Testis (tissue), 5 donors: Measurements from ENCODE around the gene MARCOL. TPM values are rescaled to one million over a fixed set of nuclear protein-coding genes. Genes with fewer than 3 reads are reported as not detected.

Experiments used
- DNase-seq: peaks from one replicate; pipeline ENCODE4 v3.0.0-alpha.2; 2019
- H3K27ac ChIP-seq, 2 donors: fragments of 200-600 bp; sonication (generic); one replicate each; pipeline ENCODE4 v1.5.1; 2019
- H3K27me3 ChIP-seq: fragments of 200-600 bp; sonication (generic); one replicate; pipeline ENCODE4 v1.5.1; 2019
- H3K36me3 ChIP-seq: fragments of 200-600 bp; sonication (generic); one replicate; pipeline ENCODE4 v1.5.1; 2017; ENCODE audit warnings: low read depth; ENCODE audit errors: missing control alignments
- H3K4me1 ChIP-seq: fragments of 200-600 bp; sonication (generic); one replicate; pipeline ENCODE4 v1.5.1; 2019
- H3K4me3 ChIP-seq, 2 donors: fragments of 200-600 bp; sonication (generic); one replicate each; pipeline ENCODE4 v1.5.1; 2017 to 2019
- H3K9me3 ChIP-seq: fragments of 200-600 bp; sonication (generic); one replicate; pipeline ENCODE4 v1.5.1; 2017
- POLR2A ChIP-seq: fragments of 450-650 bp; IDR thresholded peaks from one replicate; pipeline ENCODE4 v1.6.1; 2017; ENCODE audit warnings: antibody characterized with exemption, mild to moderate bottlenecking, moderate library complexity
- WGBS, 2 donors: methylation state at CpG; one replicate each; pipeline ENCODE4 v1.1.5; 2018; 5-methylcytosine and 5-hydroxymethylcytosine counted together
- intact Hi-C: fragments of 100-400 bp; cut with DNase I; formaldehyde crosslinking; loops from one replicate; pipeline ENCODE4 v1.15.1; 2023; ENCODE audit warnings: low total_unique reads
- long read RNA-seq, 2 donors: transcript quantifications; one replicate each; lab custom pipeline, GENCODE V29; 2026
- polyA plus RNA-seq: library from polyadenylated mRNA; stranded (reverse); fragments of 350-450 nt; fragmentation: Illumina TruSeq; extraction: RNeasy Lipid Tissue Mini Kit (QIAGEN cat#74804); gene quantifications from one replicate; pipeline ENCODE4 v1.2.3, GENCODE V29; 2014; ENCODE audit warnings: low read depth, low replicate concordance; ENCODE audit not compliant: insufficient read depth
- total RNA-seq, 2 donors: library from RNA; depleted of rRNA; stranded (reverse); fragments of >200 nt; gene quantifications; one replicate each; pipeline ENCODE4 v1.2.3, GENCODE V29; 2016
- TF ChIP-seq, protein P1 (sequence below), 3 experiments: fragments of 450-650 bp in 2 of 3; fragments of 200-600 bp in 1 of 3; sonication (generic) in 1 of 3; IDR thresholded peaks; one replicate each; pipeline ENCODE4 v1.5.1; 2016 to 2019; ENCODE audit warnings: antibody characterized with exemption in 3 of 3, mild to moderate bottlenecking in 2 of 3, moderate library complexity in 1 of 3

Gene MARCOL, protein sequence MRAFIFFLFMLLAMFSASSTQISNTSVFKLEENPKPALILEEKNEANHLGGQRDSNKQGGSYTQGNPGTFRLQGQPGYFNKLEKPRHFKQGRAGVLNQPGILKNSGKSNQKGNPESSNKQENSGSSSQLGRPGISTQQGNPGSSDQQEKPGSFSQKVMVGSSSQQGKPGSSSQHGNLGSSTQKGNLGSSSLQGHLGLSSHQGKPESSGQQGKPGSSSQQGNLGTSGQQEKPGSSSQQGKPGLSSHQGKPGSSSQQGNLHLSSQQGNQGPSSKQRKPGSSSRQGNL
- total RNA-seq (not detected), polyA plus RNA-seq (not detected)
- long read RNA-seq, donor 1, result 0 reads
- long read RNA-seq, donor 2, result 0 reads

GRCh38 chr5:148238418-148238794, at the start of gene MARCOL:
Gene MARCOL, plus strand, starts transcription at chr5:148238525. Its CDS starts 73 bp downstream, at chr5:148238598.
- no peak within 1 kb of the TSS for H3K4me3 ChIP-seq
- no peak for DNase-seq
- H3K27ac ChIP-seq, result no peak within 1 kb of the TSS
- H3K27me3 ChIP-seq, result no peaks in the 10 kb centered on the region
- H3K9me3 ChIP-seq, result no peaks in the 10 kb centered on the region
- intact Hi-C loops, result no loop called here
- H3K4me1 ChIP-seq, result no peaks in the 10 kb centered on the region
- WGBS, 2 donors, result 47 to 60% methylated on average over 2 of the region's 2 CpGs
- H3K36me3 ChIP-seq, result no peaks in the 10 kb centered on the region
- TF ChIP-seq POLR2A, result no peak
- TF ChIP-seq, protein P1, sequence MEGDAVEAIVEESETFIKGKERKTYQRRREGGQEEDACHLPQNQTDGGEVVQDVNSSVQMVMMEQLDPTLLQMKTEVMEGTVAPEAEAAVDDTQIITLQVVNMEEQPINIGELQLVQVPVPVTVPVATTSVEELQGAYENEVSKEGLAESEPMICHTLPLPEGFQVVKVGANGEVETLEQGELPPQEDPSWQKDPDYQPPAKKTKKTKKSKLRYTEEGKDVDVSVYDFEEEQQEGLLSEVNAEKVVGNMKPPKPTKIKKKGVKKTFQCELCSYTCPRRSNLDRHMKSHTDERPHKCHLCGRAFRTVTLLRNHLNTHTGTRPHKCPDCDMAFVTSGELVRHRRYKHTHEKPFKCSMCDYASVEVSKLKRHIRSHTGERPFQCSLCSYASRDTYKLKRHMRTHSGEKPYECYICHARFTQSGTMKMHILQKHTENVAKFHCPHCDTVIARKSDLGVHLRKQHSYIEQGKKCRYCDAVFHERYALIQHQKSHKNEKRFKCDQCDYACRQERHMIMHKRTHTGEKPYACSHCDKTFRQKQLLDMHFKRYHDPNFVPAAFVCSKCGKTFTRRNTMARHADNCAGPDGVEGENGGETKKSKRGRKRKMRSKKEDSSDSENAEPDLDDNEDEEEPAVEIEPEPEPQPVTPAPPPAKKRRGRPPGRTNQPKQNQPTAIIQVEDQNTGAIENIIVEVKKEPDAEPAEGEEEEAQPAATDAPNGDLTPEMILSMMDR (IDR thresholded peaks at IDR 0.05), result no peak

DNA sequence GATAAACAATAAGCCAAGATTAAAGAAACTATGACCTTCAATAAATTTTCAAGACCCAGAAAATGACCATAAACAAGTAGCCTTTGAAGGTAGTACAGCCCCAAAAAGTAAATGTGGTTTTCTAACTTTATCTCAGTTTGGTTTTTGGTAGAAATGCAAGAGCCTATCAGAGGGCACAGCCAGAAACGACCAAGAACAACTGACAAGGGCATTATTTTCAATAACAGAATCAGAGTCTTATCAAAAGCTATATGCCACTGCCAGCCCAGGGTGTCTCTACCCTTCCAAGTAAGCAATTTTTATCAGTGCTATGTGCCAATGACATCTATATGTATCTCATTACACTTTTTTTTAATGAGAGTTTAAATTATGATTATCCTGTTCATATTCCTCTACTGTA, 47.3 kb upstream of the MARCOL start:
- Histone ChIP-seq H3K4me3 (no peak overlapping the region), H3K9me3 (no peaks in the 10 kb centered on the region), H3K36me3 (no peaks in the 10 kb centered on the region), H3K27me3 (no peaks in the 10 kb centered on the region), H3K4me1 (no peaks in the 10 kb centered on the region), H3K27ac (no peak overlapping the region)
- intact Hi-C loops, result no loop called here
- no peak for DNase-seq
- no peak for TF ChIP-seq POLR2A
- TF ChIP-seq, protein P1 (IDR thresholded peaks at IDR 0.05), result no peak
- 21 to 37% methylated on average over 1 of the region's 1 CpG for WGBS, 2 donors

GRCh38 chr5:148193202-148193601, 45.1 kb upstream of the MARCOL start:
- H3K27ac ChIP-seq, result no peak overlapping the region

DNA sequence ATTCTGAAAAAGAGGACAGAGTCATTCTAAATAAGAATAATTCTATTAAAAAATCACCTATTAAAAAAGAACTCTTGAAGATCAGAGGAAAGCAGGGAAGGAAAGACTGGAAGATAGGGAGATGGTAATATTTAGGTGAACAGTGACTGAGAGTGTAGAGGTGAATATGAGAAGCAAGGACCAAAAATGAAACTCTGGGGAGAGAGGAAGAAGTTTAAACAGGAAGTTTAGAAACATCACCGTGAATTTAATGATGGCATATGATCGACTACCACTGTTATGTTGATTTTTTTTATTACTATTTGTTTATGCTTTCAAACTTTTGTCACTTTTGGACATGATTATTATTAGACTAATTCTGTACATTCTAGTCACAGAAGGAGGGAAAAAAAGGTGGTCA, 37.2 kb upstream of the MARCOL start:
- Histone ChIP-seq H3K4me3 (no peak overlapping the region), H3K4me1 (no peaks in the 10 kb centered on the region), H3K36me3 (no peaks in the 10 kb centered on the region), H3K27me3 (no peaks in the 10 kb centered on the region), H3K27ac (no peak overlapping the region), H3K9me3 (no peaks in the 10 kb centered on the region)
- DNase-seq, result no peak
- 75 to 79% methylated on average over 2 of the region's 2 CpGs for WGBS, 2 donors
- intact Hi-C loops, result no loop called here
- TF ChIP-seq POLR2A, result no peak
- TF ChIP-seq, protein P1 (IDR thresholded peaks at IDR 0.05), result no peak

More at GRCh38 chr5:148193202-148193601, 45.1 kb upstream of the MARCOL start:
- TF ChIP-seq, protein P1 (IDR thresholded peaks at IDR 0.05), result no peak
- TF ChIP-seq POLR2A, result no peak
- Histone ChIP-seq H3K4me1 (no peaks in the 10 kb centered on the region), H3K9me3 (no peaks in the 10 kb centered on the region), H3K27me3 (no peaks in the 10 kb centered on the region), H3K36me3 (no peaks in the 10 kb centered on the region), H3K4me3 (no peak overlapping the region)
- intact Hi-C loops, result no loop called here
- DNase-seq, result no peak
- 91 to 94% methylated on average over 1 of the region's 1 CpG for WGBS, 2 donors
